ENCODE results near the gene BLOC1S1.
A peak's percentile ranks its signal among the peaks of the same experiment; 100 is the strongest.

The BLOC1S1 gene

GRCh38 chr12:55715833-55716581 lies at the start of gene BLOC1S1:
Gene BLOC1S1, plus strand, starts transcription at chr12:55716046. Its CDS starts 6 bp downstream, at chr12:55716052.
- no peaks in the 10 kb centered on the region for H3K36me3 Mint-ChIP-seq
- no peaks in the 10 kb centered on the region for H3K9me3 Mint-ChIP-seq (ENCODE audit: low read depth)
- H3K4me1 Mint-ChIP-seq (ENCODE audit: low read depth) = peaks cover 31% of the 10 kb centered on the region
- peak within 1 kb of the TSS; percentile 84 for H3K27ac Mint-ChIP-seq
- peak within 1 kb of the TSS; percentile 89 for H3K4me3 Mint-ChIP-seq
- H3K27me3 Mint-ChIP-seq = no peaks in the 10 kb centered on the region

GRCh38 chr12:55666508-55666907 lies 49.3 kb upstream of the BLOC1S1 start:
- H3K27me3 Mint-ChIP-seq = no peaks in the 10 kb centered on the region
- H3K4me3 Mint-ChIP-seq = no peak overlapping the region
- H3K36me3 Mint-ChIP-seq = no peaks in the 10 kb centered on the region
- H3K9me3 Mint-ChIP-seq (ENCODE audit: low read depth) = no peaks in the 10 kb centered on the region
- no peaks in the 10 kb centered on the region for H3K4me1 Mint-ChIP-seq (ENCODE audit: low read depth)
- H3K27ac Mint-ChIP-seq = no peak overlapping the region

GRCh38 chr12:55670276-55670675 lies 45.6 kb upstream of the BLOC1S1 start:
- Mint-ChIP-seq H3K27me3 (no peaks in the 10 kb centered on the region), H3K36me3 (no peaks in the 10 kb centered on the region), H3K4me3 (no peak overlapping the region), H3K27ac (no peak overlapping the region), H3K4me1 (ENCODE audit: low read depth) (no peaks in the 10 kb centered on the region), H3K9me3 (ENCODE audit: low read depth) (no peaks in the 10 kb centered on the region)

- H3K4me3 Mint-ChIP-seq = no peak overlapping the region
- no peaks in the 10 kb centered on the region for H3K9me3 Mint-ChIP-seq (ENCODE audit: low read depth)
- H3K27ac Mint-ChIP-seq = no peak overlapping the region
- no peaks in the 10 kb centered on the region for H3K36me3 Mint-ChIP-seq
- H3K4me1 Mint-ChIP-seq (ENCODE audit: low read depth) = no peaks in the 10 kb centered on the region
- H3K27me3 Mint-ChIP-seq = peaks cover 2% of the 10 kb centered on the region
Observed at GRCh38 chr12:55671746-55672145, 44.1 kb upstream of the BLOC1S1 start.

- Mint-ChIP-seq H3K27ac (no peak overlapping the region), H3K9me3 (ENCODE audit: low read depth) (no peaks in the 10 kb centered on the region), H3K4me1 (ENCODE audit: low read depth) (no peaks in the 10 kb centered on the region), H3K36me3 (no peaks in the 10 kb centered on the region), H3K27me3 (peaks cover 2% of the 10 kb centered on the region), H3K4me3 (no peak overlapping the region)
Observed at GRCh38 chr12:55673638-55674037, 42.2 kb upstream of the BLOC1S1 start.

- H3K36me3 Mint-ChIP-seq = no peaks in the 10 kb centered on the region
- no peaks in the 10 kb centered on the region for H3K9me3 Mint-ChIP-seq (ENCODE audit: low read depth)
- H3K4me1 Mint-ChIP-seq (ENCODE audit: low read depth) = no peaks in the 10 kb centered on the region
- peaks cover 8% of the 10 kb centered on the region for H3K27me3 Mint-ChIP-seq
- no peak overlapping the region for H3K27ac Mint-ChIP-seq
- H3K4me3 Mint-ChIP-seq = no peak overlapping the region
Observed at GRCh38 chr12:55675666-55676065, 40.2 kb upstream of the BLOC1S1 start.

- no peak overlapping the region for H3K27ac Mint-ChIP-seq
- peaks cover 9% of the 10 kb centered on the region for H3K4me1 Mint-ChIP-seq (ENCODE audit: low read depth)
- no peaks in the 10 kb centered on the region for H3K36me3 Mint-ChIP-seq
- H3K4me3 Mint-ChIP-seq = no peak overlapping the region
- peaks cover 9% of the 10 kb centered on the region for H3K27me3 Mint-ChIP-seq
- no peaks in the 10 kb centered on the region for H3K9me3 Mint-ChIP-seq (ENCODE audit: low read depth)
Observed at GRCh38 chr12:55676707-55677106, 39.1 kb upstream of the BLOC1S1 start.

- no peak overlapping the region for H3K27ac Mint-ChIP-seq
Observed at GRCh38 chr12:55679691-55680090, 36.2 kb upstream of the BLOC1S1 start.

GRCh38 chr12:55681142-55682077 lies 34.4 kb upstream of the BLOC1S1 start:
- H3K4me1 Mint-ChIP-seq (ENCODE audit: low read depth) = peaks cover 12% of the 10 kb centered on the region
- no peak overlapping the region for H3K27ac Mint-ChIP-seq

More at GRCh38 chr12:55679691-55680090, 36.2 kb upstream of the BLOC1S1 start:
- Mint-ChIP-seq H3K9me3 (ENCODE audit: low read depth) (no peaks in the 10 kb centered on the region), H3K4me1 (ENCODE audit: low read depth) (peaks cover 10% of the 10 kb centered on the region), H3K27me3 (peaks cover 9% of the 10 kb centered on the region), H3K4me3 (no peak overlapping the region), H3K36me3 (no peaks in the 10 kb centered on the region)

GRCh38 chr12:55682087-55682796 lies 33.6 kb upstream of the BLOC1S1 start:
- Mint-ChIP-seq H3K4me3 (no peak overlapping the region), H3K36me3 (no peaks in the 10 kb centered on the region), H3K9me3 (ENCODE audit: low read depth) (no peaks in the 10 kb centered on the region), H3K27me3 (peaks cover 7% of the 10 kb centered on the region), H3K4me1 (ENCODE audit: low read depth) (peaks cover 16% of the 10 kb centered on the region), H3K27ac (no peak overlapping the region)

More at GRCh38 chr12:55681142-55682077, 34.4 kb upstream of the BLOC1S1 start:
- no peaks in the 10 kb centered on the region for H3K9me3 Mint-ChIP-seq (ENCODE audit: low read depth)
- H3K36me3 Mint-ChIP-seq = no peaks in the 10 kb centered on the region
- no peak overlapping the region for H3K4me3 Mint-ChIP-seq
- peaks cover 7% of the 10 kb centered on the region for H3K27me3 Mint-ChIP-seq

GRCh38 chr12:55683676-55684075 lies 32.2 kb upstream of the BLOC1S1 start:
- Mint-ChIP-seq H3K4me1 (ENCODE audit: low read depth) (peaks cover 22% of the 10 kb centered on the region), H3K27ac (no peak overlapping the region), H3K27me3 (peaks cover 7% of the 10 kb centered on the region), H3K9me3 (ENCODE audit: low read depth) (no peaks in the 10 kb centered on the region), H3K4me3 (no peak overlapping the region), H3K36me3 (no peaks in the 10 kb centered on the region)

- no peaks in the 10 kb centered on the region for H3K9me3 Mint-ChIP-seq (ENCODE audit: low read depth)
- no peak overlapping the region for H3K27ac Mint-ChIP-seq
- H3K4me1 Mint-ChIP-seq (ENCODE audit: low read depth) = peaks cover 22% of the 10 kb centered on the region
- H3K4me3 Mint-ChIP-seq = no peak overlapping the region
- peaks cover 3% of the 10 kb centered on the region for H3K27me3 Mint-ChIP-seq
- H3K36me3 Mint-ChIP-seq = no peaks in the 10 kb centered on the region
Observed at GRCh38 chr12:55684761-55685370, 31.0 kb upstream of the BLOC1S1 start.

GRCh38 chr12:55685671-55686070 lies 30.2 kb upstream of the BLOC1S1 start:
- H3K9me3 Mint-ChIP-seq (ENCODE audit: low read depth) = no peaks in the 10 kb centered on the region
- H3K4me1 Mint-ChIP-seq (ENCODE audit: low read depth) = peaks cover 22% of the 10 kb centered on the region
- no peak overlapping the region for H3K27ac Mint-ChIP-seq
- H3K27me3 Mint-ChIP-seq = peaks cover 1% of the 10 kb centered on the region
- H3K36me3 Mint-ChIP-seq = no peaks in the 10 kb centered on the region
- no peak overlapping the region for H3K4me3 Mint-ChIP-seq

- H3K36me3 Mint-ChIP-seq = no peaks in the 10 kb centered on the region
- no peak overlapping the region for H3K4me3 Mint-ChIP-seq
- no peak overlapping the region for H3K27ac Mint-ChIP-seq
- H3K27me3 Mint-ChIP-seq = no peaks in the 10 kb centered on the region
- H3K4me1 Mint-ChIP-seq (ENCODE audit: low read depth) = peaks cover 15% of the 10 kb centered on the region
- no peaks in the 10 kb centered on the region for H3K9me3 Mint-ChIP-seq (ENCODE audit: low read depth)
Observed at GRCh38 chr12:55686366-55687010, 29.4 kb upstream of the BLOC1S1 start.
